Occipital lobe (tissue), 3 donors: ENCODE results near the gene FSCN2. TPM values are rescaled to one million over a fixed set of nuclear protein-coding genes. Genes with fewer than 3 reads are reported as not detected.
"Not testable (repeated sequence)": the region's sequence is repeated elsewhere in the genome, so short reads cannot be mapped to it uniquely, and the experiment has no call there.

Source experiments
- DNase-seq: peaks from one replicate; lab custom pipeline; 2025; lab: John Stamatoyannopoulos, UW
- small RNA-seq: library from RNA; depleted of rRNA; stranded (forward); fragments of <200 nt; gene quantifications from one replicate; pipeline ENCODE3, GENCODE V24; 2014
- total RNA-seq: library from RNA; depleted of rRNA; stranded (reverse); fragments of >200 nt; gene quantifications from one replicate; pipeline ENCODE4 v1.2.3, GENCODE V29; 2014

Gene FSCN2
- total RNA-seq, 1 donor from 2014 or later: 5.6 TPM

DNA sequence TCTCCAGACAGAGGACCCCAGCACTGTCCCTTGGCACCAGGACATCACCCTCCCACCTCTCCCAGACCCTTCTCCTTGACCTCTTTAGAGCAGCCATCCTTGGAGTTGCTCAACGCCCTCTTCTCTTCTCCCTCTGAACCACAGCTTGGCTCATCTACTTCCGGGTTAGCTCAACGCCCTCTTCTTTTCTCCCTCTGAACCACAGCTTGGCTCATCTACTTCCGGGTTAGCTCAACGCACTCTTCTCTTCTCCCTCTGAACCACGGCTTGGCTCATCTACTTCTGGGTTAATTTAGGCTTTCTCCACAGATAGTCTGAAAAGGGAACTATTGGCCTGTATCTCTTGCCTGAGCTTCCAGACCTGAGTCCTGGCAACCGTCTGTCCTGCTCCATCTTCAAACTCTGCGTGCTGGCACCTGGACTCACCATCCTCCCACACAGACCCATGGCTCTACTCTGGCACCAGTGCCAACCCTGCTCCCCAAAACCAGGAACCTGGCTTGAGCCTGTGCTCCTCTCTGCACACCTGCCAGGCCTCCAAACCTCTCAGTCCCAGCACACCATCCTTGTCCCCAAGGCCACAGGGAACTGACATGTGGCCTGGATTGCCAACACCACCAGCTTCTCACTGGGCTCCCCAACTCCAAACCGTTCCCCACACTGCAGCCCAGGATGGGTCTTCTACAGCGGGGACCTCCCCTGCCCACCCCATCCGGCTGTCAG lies 49.3 kb downstream of the FSCN2 start:
- DNase-seq: no peak

- no peak for DNase-seq
Measured at GRCh38 chr17:81578038-81578441, 49.9 kb downstream of the FSCN2 start.

GRCh38 chr17:81578561-81579225 lies 50.5 kb downstream of the FSCN2 start:
- no peak for DNase-seq

GRCh38 chr17:81579298-81579697 lies 51.1 kb downstream of the FSCN2 start:
- DNase-seq: no peak

- no peak for DNase-seq
Measured at GRCh38 chr17:81579821-81580321, 51.7 kb downstream of the FSCN2 start.

DNA sequence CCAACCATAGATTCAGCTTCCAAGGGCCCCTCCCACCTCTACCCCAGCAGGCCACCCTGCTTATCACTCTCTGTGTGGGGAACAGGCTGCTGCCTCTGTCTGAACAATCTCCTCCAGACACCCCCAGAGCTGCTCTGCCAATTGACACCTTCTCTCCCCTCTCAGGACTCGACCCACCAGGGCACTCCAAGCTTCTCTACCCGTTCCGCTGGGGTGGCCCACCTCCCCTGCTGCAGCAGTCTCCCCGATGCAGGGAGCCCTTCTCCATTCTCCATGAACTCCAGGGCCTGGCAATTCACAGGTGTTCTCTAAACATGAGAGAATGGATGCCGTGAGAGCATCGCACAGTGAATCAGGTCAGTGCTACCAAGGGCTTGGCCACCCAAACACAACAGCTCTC lies 52.3 kb downstream of the FSCN2 start:
- no peak for DNase-seq

GRCh38 chr17:81581758-81582157 lies 53.6 kb downstream of the FSCN2 start:
- DNase-seq: no peak

- no peak for DNase-seq
Measured at GRCh38 chr17:81582341-81582740, 54.2 kb downstream of the FSCN2 start.

- no peak for DNase-seq
Measured at GRCh38 chr17:81582749-81583148, 54.6 kb downstream of the FSCN2 start.

GRCh38 chr17:81583589-81584342 lies 55.6 kb downstream of the FSCN2 start:
- no peak for DNase-seq

DNA sequence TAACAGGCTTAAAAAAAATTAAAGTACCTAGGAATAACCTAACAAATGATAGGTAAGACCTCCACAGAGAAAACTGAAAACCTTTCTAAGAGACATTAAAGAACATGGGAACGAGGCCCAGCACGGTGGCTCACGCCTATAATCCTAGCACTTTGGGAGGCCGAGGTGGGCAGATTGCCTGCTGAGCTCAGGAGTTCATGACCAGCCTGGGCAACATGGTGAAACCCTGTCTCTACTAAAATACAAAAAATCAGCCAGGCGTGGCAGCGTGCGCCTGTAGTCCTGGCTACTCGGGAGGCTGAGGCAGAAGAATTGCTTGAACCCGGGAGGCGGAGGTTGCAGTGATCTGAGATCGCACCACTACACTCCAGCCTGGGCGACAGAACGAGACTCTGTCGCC lies 56.6 kb downstream of the FSCN2 start:
- not testable (repeated sequence) for DNase-seq

GRCh38 chr17:81586096-81586495 lies 57.9 kb downstream of the FSCN2 start:
- DNase-seq: no peak

Small RNA genes lying within 50 kb of the gene (small RNA-seq; reads per million reads assigned to genes)
- not detected for gene RF00019

Other genes with a start within 250 kb of the FSCN2 start
- 12.3 TPM for gene SLC38A10, start 233.1 kb upstream of the FSCN2 start, total RNA-seq
- 7.6 TPM for gene BAHCC1, start 132.9 kb upstream of the FSCN2 start, total RNA-seq
- 3,469 TPM for gene ACTG1, start 15.6 kb upstream of the FSCN2 start, total RNA-seq
- gene FAAP100, start 24.0 kb downstream of the FSCN2 start, total RNA-seq: 24.2 TPM
- gene NPLOC4, start 108.7 kb downstream of the FSCN2 start, total RNA-seq: 39.5 TPM
- 0.16 TPM for gene TSPAN10, start 108.8 kb downstream of the FSCN2 start, total RNA-seq
- gene PDE6G, start 128.2 kb downstream of the FSCN2 start, total RNA-seq: not detected
- 5.5 TPM for gene OXLD1, start 138.2 kb downstream of the FSCN2 start, total RNA-seq
- 3.9 TPM for gene CCDC137, start 138.4 kb downstream of the FSCN2 start, total RNA-seq
- 34.0 TPM for gene ARL16, start 155.4 kb downstream of the FSCN2 start, total RNA-seq
- 37.6 TPM for gene HGS, start 155.6 kb downstream of the FSCN2 start, total RNA-seq
- 4.7 TPM for gene MRPL12, start 175.0 kb downstream of the FSCN2 start, total RNA-seq
- 4.2 TPM for gene SLC25A10, start 183.9 kb downstream of the FSCN2 start, total RNA-seq